ENCODE measurements around the gene NOTCH1.

The NOTCH1 gene

DNA sequence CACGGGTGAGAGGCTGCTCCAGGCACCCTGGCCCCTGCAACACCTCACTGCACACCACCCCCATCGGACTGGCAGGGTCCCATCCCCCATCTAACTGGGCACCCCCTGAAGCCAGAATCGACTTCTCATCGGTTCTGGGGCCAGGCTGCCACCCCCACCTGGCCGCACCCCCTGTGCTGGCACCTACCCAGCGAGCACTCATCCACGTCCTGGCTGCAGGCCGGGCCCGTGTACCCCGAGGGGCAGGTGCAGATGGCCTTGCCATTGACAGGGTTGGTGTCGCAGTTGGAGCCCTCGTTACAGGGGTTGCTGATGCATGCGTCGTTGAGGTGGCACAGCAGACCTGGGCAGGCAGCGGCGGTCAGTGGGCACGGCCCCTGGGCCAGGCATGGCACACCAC, 27.9 kb downstream of the NOTCH1 start:
- TF ChIP-seq SPI1 (IDR thresholded peaks at IDR 0.05; ENCODE audit: borderline replicate concordance, low read depth), result no peak
- TF ChIP-seq CTCF (IDR thresholded peaks at IDR 0.05; ENCODE audit: insufficient read depth, low read length), result no peak
- TF ChIP-seq GABPA (IDR thresholded peaks at IDR 0.05; ENCODE audit: low read depth), result no peak
- TF ChIP-seq REST (IDR thresholded peaks at IDR 0.05; ENCODE audit: insufficient replicate concordance, low read depth), result no peak
- TF ChIP-seq POLR2AphosphoS5 (IDR thresholded peaks at IDR 0.05; ENCODE audit: low read depth), result no peak
- Histone ChIP-seq H3K27me3 (ENCODE audit: insufficient read depth, poor library complexity, severe bottlenecking) (no peaks in the 10 kb centered on the region), H3K4me3 (replicated peaks; ENCODE audit: insufficient read depth, low read length) (no peak overlapping the region), H3K27ac (replicated peaks) (no peak overlapping the region)
- DNase-seq (ENCODE audit: low read depth in 1 of 2, low spot score in 1 of 2), result no peak

- H3K4me3 ChIP-seq (replicated peaks; ENCODE audit: insufficient read depth, low read length), result no peak overlapping the region
- no peak overlapping the region for H3K27ac ChIP-seq (replicated peaks)
- DNase-seq (ENCODE audit: low read depth in 1 of 2, low spot score in 1 of 2), result no peak
- H3K27me3 ChIP-seq (ENCODE audit: insufficient read depth, poor library complexity, severe bottlenecking), result no peaks in the 10 kb centered on the region
- TF ChIP-seq SPI1 (IDR thresholded peaks at IDR 0.05; ENCODE audit: borderline replicate concordance, low read depth) (no peak), GABPA (IDR thresholded peaks at IDR 0.05; ENCODE audit: low read depth) (no peak), CTCF (IDR thresholded peaks at IDR 0.05; ENCODE audit: insufficient read depth, low read length) (no peak), REST (IDR thresholded peaks at IDR 0.05; ENCODE audit: insufficient replicate concordance, low read depth) (no peak), POLR2AphosphoS5 (IDR thresholded peaks at IDR 0.05; ENCODE audit: low read depth) (no peak)
Observed at GRCh38 chr9:136517012-136517743, 28.7 kb downstream of the NOTCH1 start.

GRCh38 chr9:136516191-136516654, 29.6 kb downstream of the NOTCH1 start:
- TF ChIP-seq POLR2AphosphoS5 (IDR thresholded peaks at IDR 0.05; ENCODE audit: low read depth) (no peak), GABPA (IDR thresholded peaks at IDR 0.05; ENCODE audit: low read depth) (no peak), SPI1 (IDR thresholded peaks at IDR 0.05; ENCODE audit: borderline replicate concordance, low read depth) (no peak), REST (IDR thresholded peaks at IDR 0.05; ENCODE audit: insufficient replicate concordance, low read depth) (no peak), CTCF (IDR thresholded peaks at IDR 0.05; ENCODE audit: insufficient read depth, low read length) (no peak)
- DNase-seq (ENCODE audit: low read depth in 1 of 2, low spot score in 1 of 2), result no peak
- Histone ChIP-seq H3K27ac (replicated peaks) (no peak overlapping the region), H3K4me3 (replicated peaks; ENCODE audit: insufficient read depth, low read length) (no peak overlapping the region), H3K27me3 (ENCODE audit: insufficient read depth, poor library complexity, severe bottlenecking) (no peaks in the 10 kb centered on the region)

Data from HL-60 (cell line).